Caco-2 (cell line): ENCODE results near the gene SEPTIN11. TPM values are rescaled to one million over a fixed set of nuclear protein-coding genes. Genes with fewer than 3 reads are reported as not detected.

Experiments used
- BruUV-seq: library from RNA; stranded (reverse); fragments of 400-500 nt; replicated peaks from 2 replicates; lab custom pipeline; 2021; lab: Mats Ljungman, UMichigan
- CTCF ChIA-PET: fragments of 300-600 bp; sonication (Branson Sonifier 250); formaldehyde crosslinking; loops from one replicate; lab custom pipeline; 2022; ENCODE audit warnings: antibody characterized with exemption; lab: Charles Lee
- POLR2A ChIA-PET: fragments of 300-600 bp; sonication (Branson Sonifier 250); formaldehyde crosslinking; loops from one replicate; lab custom pipeline; 2022; ENCODE audit warnings: antibody characterized with exemption; lab: Charles Lee
- DNase-seq, 2 experiments: peaks; one replicate each; pipeline versions ENCODE4 v3.0.0 to v3.0.0-alpha.2; 2020 to 2022
- H3K27me3 ChIP-seq: replicated peaks from 2 replicates; pipeline ENCODE4 v1.6.0; 2011; ENCODE audit warnings: low read length; ENCODE audit not compliant: control insufficient read depth, insufficient read depth
- H3K36me3 ChIP-seq: 2 replicates; pipeline ENCODE4 v1.5.1; 2011; ENCODE audit warnings: low read length; ENCODE audit not compliant: control insufficient read depth, insufficient read depth
- H3K4me1 ChIP-seq: fragments of 250-450 bp; sonication (Bioruptor Pico); 2 replicates; pipeline ENCODE4 v1.5.1; 2020; ENCODE audit warnings: mild to moderate bottlenecking
- H3K4me3 ChIP-seq: 2 replicates; pipeline ENCODE4 v1.5.1; 2011; ENCODE audit warnings: low read depth, mild to moderate bottlenecking, control low read depth, low read length
- H3K9me3 ChIP-seq: fragments of 250-450 bp; sonication (Bioruptor Pico); 2 replicates; pipeline ENCODE4 v1.5.1; 2020; ENCODE audit warnings: mild to moderate bottlenecking, moderate library complexity
- H3K27ac Mint-ChIP-seq: one replicate; pipeline ENCODE4 v1.8.0; 2022; ENCODE audit warnings: mixed read lengths; ENCODE audit not compliant: unreplicated experiment
- H3K27me3 Mint-ChIP-seq: one replicate; pipeline ENCODE4 v1.8.0; 2022; ENCODE audit warnings: mixed read lengths; ENCODE audit not compliant: insufficient read depth, unreplicated experiment
- H3K36me3 Mint-ChIP-seq: one replicate; pipeline ENCODE4 v1.8.0; 2022; ENCODE audit warnings: mild to moderate bottlenecking, mixed read lengths; ENCODE audit not compliant: insufficient read depth, unreplicated experiment
- H3K4me1 Mint-ChIP-seq: one replicate; pipeline ENCODE4 v1.8.0; 2022; ENCODE audit warnings: low read depth, mixed read lengths; ENCODE audit not compliant: unreplicated experiment
- H3K4me3 Mint-ChIP-seq: one replicate; pipeline ENCODE4 v1.8.0; 2022; ENCODE audit warnings: mild to moderate bottlenecking, moderate library complexity, mixed read lengths; ENCODE audit not compliant: unreplicated experiment
- H3K9me3 Mint-ChIP-seq: one replicate; pipeline ENCODE4 v1.8.0; 2022; ENCODE audit warnings: mixed read lengths; ENCODE audit not compliant: unreplicated experiment
- intact Hi-C: fragments of 100-400 bp; cut with micrococcal nuclease; formaldehyde crosslinking; loops from one replicate; pipeline ENCODE4 v1.10.0; 2022; ENCODE audit not compliant: unreplicated experiment
- total RNA-seq: library from RNA; stranded (reverse); gene quantifications from 2 replicates; pipeline ENCODE4 v1.2.3, GENCODE V29; 2022
- TF ChIP-seq, protein P1 (sequence below), 2 experiments: fragments of 200-600 bp in 1 of 2; IDR thresholded peaks; 1 replicate in 1 of 2; 2 replicates in 1 of 2; pipeline versions ENCODE4 v1.5.1 to v1.8.0; 2011 to 2022; ENCODE audit warnings: antibody characterized with exemption in 1 of 2, control low read depth in 1 of 2, inconsistent platforms in 1 of 2, low read depth in 1 of 2, low read length in 1 of 2, mild to moderate bottlenecking in 1 of 2, moderate library complexity in 1 of 2; ENCODE audit not compliant: insufficient read depth in 1 of 2, severe bottlenecking in 1 of 2, unreplicated experiment in 1 of 2

Gene SEPTIN11
- total RNA-seq, 1 experiment from 2014 or later = 127 TPM

DNA sequence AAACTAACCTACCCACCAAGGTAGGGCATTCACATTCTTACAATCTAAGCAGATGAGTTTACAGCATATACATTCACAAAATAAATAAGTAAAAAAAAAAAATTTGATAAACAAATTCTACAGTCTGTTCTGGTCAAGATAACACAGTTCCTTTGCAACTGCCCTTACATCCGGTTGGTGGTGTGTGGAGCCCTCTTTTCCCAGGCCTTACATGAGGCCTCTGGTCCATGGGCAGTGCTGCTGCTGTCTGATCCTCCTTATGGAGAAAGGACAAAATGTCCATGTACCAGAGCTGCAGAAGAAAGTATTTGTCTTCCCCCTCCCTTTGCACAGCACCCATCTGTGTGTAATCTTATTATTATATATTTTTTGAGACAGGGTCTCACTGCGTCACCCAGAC lies 2.2 kb upstream of the SEPTIN11 start:
- POLR2A ChIA-PET = no interaction called here
- no peak for DNase-seq
- TF ChIP-seq, protein P1, sequence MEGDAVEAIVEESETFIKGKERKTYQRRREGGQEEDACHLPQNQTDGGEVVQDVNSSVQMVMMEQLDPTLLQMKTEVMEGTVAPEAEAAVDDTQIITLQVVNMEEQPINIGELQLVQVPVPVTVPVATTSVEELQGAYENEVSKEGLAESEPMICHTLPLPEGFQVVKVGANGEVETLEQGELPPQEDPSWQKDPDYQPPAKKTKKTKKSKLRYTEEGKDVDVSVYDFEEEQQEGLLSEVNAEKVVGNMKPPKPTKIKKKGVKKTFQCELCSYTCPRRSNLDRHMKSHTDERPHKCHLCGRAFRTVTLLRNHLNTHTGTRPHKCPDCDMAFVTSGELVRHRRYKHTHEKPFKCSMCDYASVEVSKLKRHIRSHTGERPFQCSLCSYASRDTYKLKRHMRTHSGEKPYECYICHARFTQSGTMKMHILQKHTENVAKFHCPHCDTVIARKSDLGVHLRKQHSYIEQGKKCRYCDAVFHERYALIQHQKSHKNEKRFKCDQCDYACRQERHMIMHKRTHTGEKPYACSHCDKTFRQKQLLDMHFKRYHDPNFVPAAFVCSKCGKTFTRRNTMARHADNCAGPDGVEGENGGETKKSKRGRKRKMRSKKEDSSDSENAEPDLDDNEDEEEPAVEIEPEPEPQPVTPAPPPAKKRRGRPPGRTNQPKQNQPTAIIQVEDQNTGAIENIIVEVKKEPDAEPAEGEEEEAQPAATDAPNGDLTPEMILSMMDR (IDR thresholded peaks at IDR 0.05; ENCODE audit: insufficient read depth in 1 of 2, low read depth in 1 of 2, low read length in 1 of 2, severe bottlenecking in 1 of 2, unreplicated experiment in 1 of 2) = no peak
- no TSS peak for BruUV-seq
- no peaks in the 10 kb centered on the region for H3K36me3 ChIP-seq
- H3K27me3 ChIP-seq = no peaks in the 10 kb centered on the region
- H3K4me1 Mint-ChIP-seq = peaks cover 10% of the 10 kb centered on the region
- peaks cover 5% of the 10 kb centered on the region; the same call in 1 of the 2 replicates for H3K4me1 ChIP-seq
- CTCF ChIA-PET = no interaction called here
- H3K27me3 Mint-ChIP-seq = no peaks in the 10 kb centered on the region
- H3K36me3 Mint-ChIP-seq = peaks cover 32% of the 10 kb centered on the region
- no peak overlapping the region for H3K4me3 ChIP-seq
- intact Hi-C loops = no loop called here
- no peak overlapping the region for H3K4me3 Mint-ChIP-seq
- H3K9me3 ChIP-seq = no peaks in the 10 kb centered on the region
- no peaks in the 10 kb centered on the region for H3K9me3 Mint-ChIP-seq
- no peak overlapping the region for H3K27ac Mint-ChIP-seq

DNA sequence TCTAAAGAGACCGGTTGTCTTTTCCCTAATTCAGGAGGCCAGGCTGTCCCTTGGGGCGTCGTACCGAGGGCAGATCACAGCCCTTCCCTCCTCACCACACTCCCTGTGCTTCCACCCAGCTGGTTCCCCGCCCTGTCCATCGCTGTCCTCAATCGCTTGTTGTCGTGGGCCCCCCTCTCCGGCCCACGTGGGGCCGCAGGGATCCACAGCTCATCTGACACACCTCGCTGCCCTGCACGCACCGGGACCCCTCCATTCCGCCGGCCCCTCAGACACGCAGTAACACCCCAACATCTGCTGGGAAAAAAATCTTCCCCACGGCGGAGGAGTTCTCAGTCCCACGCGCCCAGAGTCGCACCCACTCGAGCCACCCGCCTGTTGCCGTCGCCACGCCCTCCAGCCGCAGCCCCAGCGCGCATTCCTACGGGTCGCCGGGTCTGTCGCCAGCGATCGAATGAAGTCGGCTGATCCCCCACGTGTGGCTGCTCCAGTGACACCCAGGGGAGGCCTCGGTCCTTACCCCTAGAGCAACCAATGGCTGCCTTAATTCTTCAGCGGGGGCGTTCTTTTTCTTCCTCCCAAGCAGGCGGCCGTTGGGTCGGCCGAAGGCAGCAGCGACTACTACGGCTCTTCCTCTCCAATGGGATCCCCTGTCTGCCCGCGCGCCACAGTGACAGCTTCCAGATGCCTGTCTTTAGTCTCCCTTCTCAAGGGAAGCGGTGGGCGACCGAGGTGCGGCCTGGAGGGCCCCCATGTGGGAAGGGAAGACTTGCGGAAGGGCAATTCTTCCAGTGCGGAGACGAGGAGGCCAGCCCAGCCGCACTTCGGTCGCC lies 893 bp upstream of the SEPTIN11 start:
- peaks cover 5% of the 10 kb centered on the region; the same call in 1 of the 2 replicates for H3K4me1 ChIP-seq
- H3K36me3 Mint-ChIP-seq = peaks cover 39% of the 10 kb centered on the region
- peak; percentile 84 to 89 for DNase-seq
- no peaks in the 10 kb centered on the region for H3K27me3 Mint-ChIP-seq
- H3K4me3 ChIP-seq = peak overlapping the region; percentile 94
- TSS peak; percentile 25 for BruUV-seq
- no peaks in the 10 kb centered on the region for H3K9me3 ChIP-seq
- ChIA-PET POLR2A (interaction anchor here (0.6 to 1.0 kb wide), 4 partner anchors 86 to 166 kb away, joined by 3 to 8 read pairs (median 3); no protein-coding TSS in a partner anchor), CTCF (interaction anchor here (0.7 to 1.1 kb wide), 6 partner anchors 27 to 95 kb away, joined by 3 to 7 read pairs (median 3); partner anchors contain the start of gene SOWAHB)
- H3K36me3 ChIP-seq = no peaks in the 10 kb centered on the region
- no peaks in the 10 kb centered on the region for H3K9me3 Mint-ChIP-seq
- H3K4me3 Mint-ChIP-seq = peak overlapping the region; percentile 100
- no peaks in the 10 kb centered on the region for H3K27me3 ChIP-seq
- peak overlapping the region; percentile 97 for H3K27ac Mint-ChIP-seq
- TF ChIP-seq, protein P1 (IDR thresholded peaks at IDR 0.05; ENCODE audit: insufficient read depth in 1 of 2, low read depth in 1 of 2, low read length in 1 of 2, severe bottlenecking in 1 of 2, unreplicated experiment in 1 of 2) = no peak
- intact Hi-C loops = loop anchor here (1.0 kb wide), 3 partner anchors 49 to 437 kb away; no protein-coding TSS in a partner anchor
- peaks cover 12% of the 10 kb centered on the region for H3K4me1 Mint-ChIP-seq
